SK-N-SH (cell line): ENCODE results near the gene LSM14A.

Source experiments
- EP300 ChIP-seq, 2 experiments: IDR thresholded peaks; 2 replicates each; pipeline versions ENCODE4 v1.4.0 to v1.6.1; 2012; ENCODE audit warnings: borderline replicate concordance in 1 of 2, low read depth in 1 of 2, low read length in 1 of 2
- EZH2phosphoT487 ChIP-seq: fragments of 200-600 bp; sonication (generic); IDR thresholded peaks from 2 replicates; pipeline ENCODE4 v1.6.1; 2017; ENCODE audit warnings: low read depth, mixed run types, mild to moderate bottlenecking, antibody characterized with exemption, moderate library complexity, borderline replicate concordance
- FOXJ3 ChIP-seq: sonication (generic); formaldehyde crosslinking; IDR thresholded peaks from 2 replicates; pipeline ENCODE4 v1.5.1; 2020; ENCODE audit warnings: mild to moderate bottlenecking, missing genetic modification reagents
- POLR2AphosphoS5 ChIP-seq: IDR thresholded peaks from 2 replicates; pipeline ENCODE4 v1.6.1; 2012; ENCODE audit warnings: low read depth, low read length
- RAD21 ChIP-seq: IDR thresholded peaks from 2 replicates; pipeline ENCODE4 v1.6.1; 2012; ENCODE audit warnings: mild to moderate bottlenecking, low read length
- RCOR1 ChIP-seq: fragments of 150-350 bp; IDR thresholded peaks from 2 replicates; pipeline ENCODE4 v1.6.1; 2017; ENCODE audit warnings: antibody characterized with exemption, low read length
- TAF1 ChIP-seq: IDR thresholded peaks from 2 replicates; pipeline ENCODE4 v1.6.1; 2012; ENCODE audit warnings: low read depth, mild to moderate bottlenecking, low read length, moderate library complexity, borderline replicate concordance
- TF ChIP-seq, protein P1 (sequence below): fragments of 200-600 bp; sonication (generic); IDR thresholded peaks from 2 replicates; pipeline ENCODE4 v1.6.1; 2017; ENCODE audit warnings: antibody characterized with exemption, mild to moderate bottlenecking, moderate library complexity
- TF ChIP-seq, protein P2 (sequence below): IDR thresholded peaks from 2 replicates; pipeline ENCODE4 v1.6.1; 2012; ENCODE audit warnings: mild to moderate bottlenecking, low read depth, low read length, moderate library complexity

DNA sequence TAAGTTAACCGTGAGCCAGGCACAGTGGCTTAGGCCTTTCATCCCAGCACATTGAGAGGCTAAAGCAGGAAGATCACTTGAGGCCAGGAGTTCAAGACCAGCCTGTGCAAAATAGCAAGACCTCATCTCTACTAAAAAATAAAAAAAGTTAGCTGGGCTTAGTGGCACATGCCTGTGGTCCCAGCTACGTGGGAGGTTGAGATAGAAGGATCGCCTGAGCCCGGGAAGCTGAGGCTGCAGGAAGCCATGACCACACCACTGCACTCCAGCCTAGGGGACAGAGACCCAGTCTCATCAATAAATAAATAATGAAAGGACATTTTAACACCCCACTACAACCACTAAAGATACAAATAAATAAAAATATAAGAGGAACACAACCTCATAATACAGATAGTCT lies 21.6 kb downstream of the LSM14A start:
- TF ChIP-seq, protein P1, sequence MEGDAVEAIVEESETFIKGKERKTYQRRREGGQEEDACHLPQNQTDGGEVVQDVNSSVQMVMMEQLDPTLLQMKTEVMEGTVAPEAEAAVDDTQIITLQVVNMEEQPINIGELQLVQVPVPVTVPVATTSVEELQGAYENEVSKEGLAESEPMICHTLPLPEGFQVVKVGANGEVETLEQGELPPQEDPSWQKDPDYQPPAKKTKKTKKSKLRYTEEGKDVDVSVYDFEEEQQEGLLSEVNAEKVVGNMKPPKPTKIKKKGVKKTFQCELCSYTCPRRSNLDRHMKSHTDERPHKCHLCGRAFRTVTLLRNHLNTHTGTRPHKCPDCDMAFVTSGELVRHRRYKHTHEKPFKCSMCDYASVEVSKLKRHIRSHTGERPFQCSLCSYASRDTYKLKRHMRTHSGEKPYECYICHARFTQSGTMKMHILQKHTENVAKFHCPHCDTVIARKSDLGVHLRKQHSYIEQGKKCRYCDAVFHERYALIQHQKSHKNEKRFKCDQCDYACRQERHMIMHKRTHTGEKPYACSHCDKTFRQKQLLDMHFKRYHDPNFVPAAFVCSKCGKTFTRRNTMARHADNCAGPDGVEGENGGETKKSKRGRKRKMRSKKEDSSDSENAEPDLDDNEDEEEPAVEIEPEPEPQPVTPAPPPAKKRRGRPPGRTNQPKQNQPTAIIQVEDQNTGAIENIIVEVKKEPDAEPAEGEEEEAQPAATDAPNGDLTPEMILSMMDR: no peak
- TF ChIP-seq RCOR1: no peak
- no peak for TF ChIP-seq EP300 (IDR thresholded peaks at IDR 0.05; ENCODE audit: borderline replicate concordance in 1 of 2, low read depth in 1 of 2, low read length in 1 of 2)
- TF ChIP-seq TAF1: no peak
- no peak for TF ChIP-seq RAD21
- no peak for TF ChIP-seq FOXJ3 (CRISPR knock-in tag)
- TF ChIP-seq EZH2phosphoT487: no peak
- TF ChIP-seq, protein P2, sequence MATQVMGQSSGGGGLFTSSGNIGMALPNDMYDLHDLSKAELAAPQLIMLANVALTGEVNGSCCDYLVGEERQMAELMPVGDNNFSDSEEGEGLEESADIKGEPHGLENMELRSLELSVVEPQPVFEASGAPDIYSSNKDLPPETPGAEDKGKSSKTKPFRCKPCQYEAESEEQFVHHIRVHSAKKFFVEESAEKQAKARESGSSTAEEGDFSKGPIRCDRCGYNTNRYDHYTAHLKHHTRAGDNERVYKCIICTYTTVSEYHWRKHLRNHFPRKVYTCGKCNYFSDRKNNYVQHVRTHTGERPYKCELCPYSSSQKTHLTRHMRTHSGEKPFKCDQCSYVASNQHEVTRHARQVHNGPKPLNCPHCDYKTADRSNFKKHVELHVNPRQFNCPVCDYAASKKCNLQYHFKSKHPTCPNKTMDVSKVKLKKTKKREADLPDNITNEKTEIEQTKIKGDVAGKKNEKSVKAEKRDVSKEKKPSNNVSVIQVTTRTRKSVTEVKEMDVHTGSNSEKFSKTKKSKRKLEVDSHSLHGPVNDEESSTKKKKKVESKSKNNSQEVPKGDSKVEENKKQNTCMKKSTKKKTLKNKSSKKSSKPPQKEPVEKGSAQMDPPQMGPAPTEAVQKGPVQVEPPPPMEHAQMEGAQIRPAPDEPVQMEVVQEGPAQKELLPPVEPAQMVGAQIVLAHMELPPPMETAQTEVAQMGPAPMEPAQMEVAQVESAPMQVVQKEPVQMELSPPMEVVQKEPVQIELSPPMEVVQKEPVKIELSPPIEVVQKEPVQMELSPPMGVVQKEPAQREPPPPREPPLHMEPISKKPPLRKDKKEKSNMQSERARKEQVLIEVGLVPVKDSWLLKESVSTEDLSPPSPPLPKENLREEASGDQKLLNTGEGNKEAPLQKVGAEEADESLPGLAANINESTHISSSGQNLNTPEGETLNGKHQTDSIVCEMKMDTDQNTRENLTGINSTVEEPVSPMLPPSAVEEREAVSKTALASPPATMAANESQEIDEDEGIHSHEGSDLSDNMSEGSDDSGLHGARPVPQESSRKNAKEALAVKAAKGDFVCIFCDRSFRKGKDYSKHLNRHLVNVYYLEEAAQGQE: no peak
- no peak for TF ChIP-seq POLR2AphosphoS5
